Sigmoid colon (tissue), 7 donors: Measurements from ENCODE around the gene ABCC8. TPM values are rescaled to one million over a fixed set of nuclear protein-coding genes. Genes with fewer than 3 reads are reported as not detected.
A peak's percentile ranks its signal among the peaks of the same experiment; 100 is the strongest.

Source experiments
- DNase-seq: peaks from one replicate; pipeline ENCODE4 v3.0.0-alpha.2; 2019
- H3K27ac ChIP-seq, 4 donors: fragments of 200-600 bp; sonication (generic); one replicate each; pipeline ENCODE4 v1.5.1; 2016 to 2019; ENCODE audit warnings: mild to moderate bottlenecking in 1 of 4
- H3K27me3 ChIP-seq, 3 donors: fragments of 200-600 bp; sonication (generic); one replicate each; pipeline ENCODE4 v1.5.1; 2019; ENCODE audit warnings: mild to moderate bottlenecking in 1 of 3
- H3K36me3 ChIP-seq, 4 donors: fragments of 200-600 bp; sonication (generic); one replicate each; pipeline ENCODE4 v1.5.1; 2016 to 2019
- H3K4me1 ChIP-seq, 4 donors: fragments of 200-600 bp; sonication (generic); one replicate each; pipeline ENCODE4 v1.5.1; 2017 to 2019
- H3K4me3 ChIP-seq, 4 donors: fragments of 200-600 bp; sonication (generic); one replicate each; pipeline ENCODE4 v1.5.1; 2017 to 2019; ENCODE audit warnings: mild to moderate bottlenecking in 2 of 4, moderate library complexity in 1 of 4
- H3K9me3 ChIP-seq, 4 donors: fragments of 200-600 bp in 3 of 4; sonication (generic) in 3 of 4; one replicate each; pipeline versions ENCODE4 v1.5.1 to v1.6.1; 2013 to 2019
- CTCF ChIP-seq, 4 experiments: fragments of 450-650 bp in 3 of 4; fragments of 200-600 bp in 1 of 4; IDR thresholded peaks; one replicate each; pipeline ENCODE4 v1.5.1; 2016 to 2019; ENCODE audit warnings: antibody characterized with exemption in 4 of 4, mild to moderate bottlenecking in 3 of 4, moderate library complexity in 2 of 4
- EP300 ChIP-seq, 4 donors: sonication (generic); formaldehyde crosslinking; IDR thresholded peaks; one replicate each; pipeline ENCODE4 v1.6.1; 2017; ENCODE audit warnings: antibody characterized with exemption in 4 of 4
- POLR2A ChIP-seq, 2 donors: fragments of 450-650 bp; IDR thresholded peaks; one replicate each; pipeline ENCODE4 v1.6.1; 2016; ENCODE audit warnings: antibody characterized with exemption in 2 of 2, mild to moderate bottlenecking in 2 of 2, moderate library complexity in 2 of 2
- POLR2AphosphoS5 ChIP-seq, 4 donors: sonication (generic); formaldehyde crosslinking; IDR thresholded peaks; one replicate each; pipeline ENCODE4 v1.6.1; 2017; ENCODE audit warnings: antibody characterized with exemption in 4 of 4
- WGBS, 2 donors: extraction: QIAGEN DNeasy Blood & Tissue Kit; methylation state at CpG; one replicate each; pipeline ENCODE4 v1.1.7; 2013; 5-methylcytosine and 5-hydroxymethylcytosine counted together
- intact Hi-C: fragments of 100-400 bp; cut with DNase I; formaldehyde crosslinking; loops from one replicate; pipeline ENCODE4 v1.15.1; 2023
- polyA plus RNA-seq, 3 donors: library from polyadenylated mRNA; stranded (reverse); fragments of 200-250 nt; gene quantifications; one replicate each; pipeline ENCODE4 v1.2.3, GENCODE V29; 2013
- total RNA-seq, 4 donors: library from RNA; depleted of rRNA; stranded (reverse); fragments of >200 nt; gene quantifications; one replicate each; pipeline ENCODE4 v1.1.0, GENCODE V29; 2016
- donor health status: healthy with polysubstance abuse.
- donor health status: Bipolar disorder and iron deficiency.
- donor health status: healthy.

The ABCC8 gene
- total and polyA plus RNA-seq, 7 donors = 0.23 to 9.7 (median 2.6) TPM

GRCh38 chr11:17475666-17476316 is 854 bp downstream of the ABCC8 start:
- Histone ChIP-seq H3K36me3 (no peaks in the 10 kb centered on the region), H3K4me1 (peaks cover 0 to 20% (median 15%) of the 10 kb centered on the region in 4 donors), H3K27ac (no peak overlapping the region), H3K9me3 (no peaks in the 10 kb centered on the region), H3K4me3 (peak overlapping the region in 3 of 4 donors; percentile 17 to 32 (median 32)), H3K27me3 (peaks cover 21 to 68% (median 44%) of the 10 kb centered on the region in 3 donors)
- WGBS, 2 donors = 3 to 6% methylated on average over 31 of the region's 31 CpGs
- TF ChIP-seq CTCF (IDR thresholded peaks at IDR 0.05) = no peak
- no peak for TF ChIP-seq POLR2A (IDR thresholded peaks at IDR 0.05)
- no peak for TF ChIP-seq POLR2AphosphoS5 (IDR thresholded peaks at IDR 0.05)
- TF ChIP-seq EP300 (IDR thresholded peaks at IDR 0.05) = no peak
- intact Hi-C loops = no loop called here
- DNase-seq = no peak

GRCh38 chr11:17473071-17473744 is 3.4 kb downstream of the ABCC8 start:
- peaks cover 0 to 12% (median 8%) of the 10 kb centered on the region in 4 donors for H3K4me1 ChIP-seq
- no peak for TF ChIP-seq EP300 (IDR thresholded peaks at IDR 0.05)
- no peak for TF ChIP-seq POLR2AphosphoS5 (IDR thresholded peaks at IDR 0.05)
- no peak for TF ChIP-seq CTCF (IDR thresholded peaks at IDR 0.05)
- TF ChIP-seq POLR2A (IDR thresholded peaks at IDR 0.05) = no peak
- H3K9me3 ChIP-seq = no peaks in the 10 kb centered on the region
- H3K4me3 ChIP-seq = no peak overlapping the region
- no peak overlapping the region for H3K27ac ChIP-seq
- no peak for DNase-seq
- H3K27me3 ChIP-seq = peaks cover 21 to 58% (median 44%) of the 10 kb centered on the region in 3 donors
- WGBS, 2 donors = 43 to 47% methylated on average over 6 of the region's 6 CpGs
- intact Hi-C loops = no loop called here
- no peaks in the 10 kb centered on the region for H3K36me3 ChIP-seq

- intact Hi-C loops = no loop called here
- WGBS, 2 donors = 53 to 70% methylated on average over 3 of the region's 3 CpGs
- H3K36me3 ChIP-seq = no peaks in the 10 kb centered on the region
- H3K27me3 ChIP-seq = peaks cover 21 to 50% (median 39%) of the 10 kb centered on the region in 3 donors
- H3K4me3 ChIP-seq = no peak overlapping the region
- H3K9me3 ChIP-seq = no peaks in the 10 kb centered on the region
- TF ChIP-seq EP300 (IDR thresholded peaks at IDR 0.05) = no peak
- TF ChIP-seq CTCF (IDR thresholded peaks at IDR 0.05) = no peak
- TF ChIP-seq POLR2AphosphoS5 (IDR thresholded peaks at IDR 0.05) = no peak
- TF ChIP-seq POLR2A (IDR thresholded peaks at IDR 0.05) = no peak
- no peak overlapping the region for H3K27ac ChIP-seq
- H3K4me1 ChIP-seq = peaks cover 0 to 12% (median 8%) of the 10 kb centered on the region in 4 donors
- no peak for DNase-seq
These were observed 4.2 kb downstream of the ABCC8 start for GRCh38 chr11:17472467-17472866.

GRCh38 chr11:17471501-17471900 is 5.1 kb downstream of the ABCC8 start:
- H3K36me3 ChIP-seq = no peaks in the 10 kb centered on the region
- TF ChIP-seq POLR2A (IDR thresholded peaks at IDR 0.05) (no peak), EP300 (IDR thresholded peaks at IDR 0.05) (no peak), CTCF (IDR thresholded peaks at IDR 0.05) (no peak), POLR2AphosphoS5 (IDR thresholded peaks at IDR 0.05) (no peak)
- 82 to 87% methylated on average over 3 of the region's 3 CpGs for WGBS, 2 donors
- H3K4me3 ChIP-seq = no peak overlapping the region
- intact Hi-C loops = no loop called here
- peaks cover 0 to 8% (median 6%) of the 10 kb centered on the region in 4 donors for H3K4me1 ChIP-seq
- peaks cover 15 to 41% (median 30%) of the 10 kb centered on the region in 3 donors for H3K27me3 ChIP-seq
- DNase-seq = no peak
- H3K27ac ChIP-seq = no peak overlapping the region
- no peaks in the 10 kb centered on the region for H3K9me3 ChIP-seq
